Parathyroid adenoma (tissue), 2 donors: Measurements from ENCODE around the gene SSC4D.

Source experiments
- H2AFZ ChIP-seq: fragments of 300-600 bp; sonication (generic); one replicate; pipeline ENCODE4 v1.7.0; 2017; ENCODE audit warnings: antibody characterized with exemption, mild to moderate bottlenecking
- H3K27ac ChIP-seq: fragments of 300-600 bp; sonication (generic); one replicate; pipeline ENCODE4 v1.7.0; 2017
- H3K27me3 ChIP-seq: fragments of 300-600 bp; sonication (generic); one replicate; pipeline ENCODE4 v1.7.0; 2017; ENCODE audit warnings: low read length; ENCODE audit not compliant: control insufficient read depth, insufficient read depth
- H3K36me3 ChIP-seq: fragments of 300-600 bp; sonication (generic); one replicate; pipeline ENCODE4 v1.7.0; 2017; ENCODE audit warnings: low read length; ENCODE audit not compliant: control insufficient read depth, insufficient read depth
- H3K4me1 ChIP-seq: fragments of 300-600 bp; sonication (generic); one replicate; pipeline ENCODE4 v1.7.0; 2017; ENCODE audit warnings: control low read depth
- H3K4me2 ChIP-seq: fragments of 300-600 bp; sonication (generic); one replicate; pipeline ENCODE4 v1.7.0; 2017; ENCODE audit warnings: low read length
- H3K4me3 ChIP-seq: fragments of 300-600 bp; sonication (generic); one replicate; pipeline ENCODE4 v1.7.0; 2017; ENCODE audit warnings: low read depth, low read length
- H3K79me2 ChIP-seq: fragments of 300-600 bp; sonication (generic); one replicate; pipeline ENCODE4 v1.7.0; 2017; ENCODE audit warnings: control low read depth
- H3K9ac ChIP-seq: fragments of 300-600 bp; sonication (generic); one replicate; pipeline ENCODE4 v1.7.0; 2017; ENCODE audit warnings: mild to moderate bottlenecking
- H3K9me3 ChIP-seq: fragments of 300-600 bp; sonication (generic); one replicate; pipeline ENCODE4 v1.7.0; 2017; ENCODE audit warnings: low read length; ENCODE audit not compliant: control insufficient read depth
- CTCF ChIP-seq: fragments of 300-600 bp; sonication (generic); IDR thresholded peaks from one replicate; pipeline ENCODE4 v1.7.0; 2017; ENCODE audit warnings: antibody characterized with exemption, mild to moderate bottlenecking
- donor health status: primary hyperparathyroidism.

The SSC4D gene

GRCh38 chr7:76359111-76359977, 50.2 kb downstream of the SSC4D start:
- peak overlapping the region; percentile 74 for H3K9ac ChIP-seq
- peak overlapping the region; percentile 90 for H2AFZ ChIP-seq
- no peaks in the 10 kb centered on the region for H3K36me3 ChIP-seq
- peak overlapping the region; percentile 82 for H3K4me3 ChIP-seq
- no peaks in the 10 kb centered on the region for H3K27me3 ChIP-seq
- H3K79me2 ChIP-seq = peaks cover 21% of the 10 kb centered on the region
- no peaks in the 10 kb centered on the region for H3K9me3 ChIP-seq
- peak; percentile 88 for TF ChIP-seq CTCF
- H3K4me1 ChIP-seq = no peaks in the 10 kb centered on the region
- H3K27ac ChIP-seq = peak overlapping the region; percentile 97
- H3K4me2 ChIP-seq = peak overlapping the region; percentile 74

GRCh38 chr7:76358481-76359110, 50.9 kb downstream of the SSC4D start, which contains the start of gene YWHAG:
Gene YWHAG, minus strand, starts transcription at chr7:76358991. Its CDS starts 183 bp downstream, at chr7:76358808.
- no peaks in the 10 kb centered on the region for H3K9me3 ChIP-seq
- peak within 1 kb of the TSS; percentile 90 for H3K9ac ChIP-seq
- peak within 1 kb of the TSS; percentile 74 for H3K4me2 ChIP-seq
- H2AFZ ChIP-seq = peak within 1 kb of the TSS; percentile 90
- TF ChIP-seq CTCF = no peak
- no peaks in the 10 kb centered on the region for H3K4me1 ChIP-seq
- H3K4me3 ChIP-seq = peak within 1 kb of the TSS; percentile 82
- no peaks in the 10 kb centered on the region for H3K36me3 ChIP-seq
- peak within 1 kb of the TSS; percentile 97 for H3K27ac ChIP-seq
- no peaks in the 10 kb centered on the region for H3K27me3 ChIP-seq
- H3K79me2 ChIP-seq = peaks cover 29% of the 10 kb centered on the region

GRCh38 chr7:76358011-76358480, 51.5 kb downstream of the SSC4D start:
- H3K4me2 ChIP-seq = peak overlapping the region; percentile 74
- H3K4me1 ChIP-seq = no peaks in the 10 kb centered on the region
- H3K27ac ChIP-seq = peak overlapping the region; percentile 97
- H3K9me3 ChIP-seq = no peaks in the 10 kb centered on the region
- H2AFZ ChIP-seq = peak overlapping the region; percentile 90
- no peaks in the 10 kb centered on the region for H3K27me3 ChIP-seq
- peak overlapping the region; percentile 90 for H3K9ac ChIP-seq
- H3K79me2 ChIP-seq = peaks cover 34% of the 10 kb centered on the region
- TF ChIP-seq CTCF = no peak
- peak overlapping the region; percentile 82 for H3K4me3 ChIP-seq
- no peaks in the 10 kb centered on the region for H3K36me3 ChIP-seq

GRCh38 chr7:76357475-76358010, 52.0 kb downstream of the SSC4D start:
- H3K9ac ChIP-seq = peak overlapping the region; percentile 13
- no peaks in the 10 kb centered on the region for H3K9me3 ChIP-seq
- peak overlapping the region; percentile 97 for H3K27ac ChIP-seq
- H3K4me3 ChIP-seq = peak overlapping the region; percentile 82
- H3K4me1 ChIP-seq = no peaks in the 10 kb centered on the region
- TF ChIP-seq CTCF = no peak
- H3K36me3 ChIP-seq = no peaks in the 10 kb centered on the region
- peak overlapping the region; percentile 7 for H2AFZ ChIP-seq
- peak overlapping the region; percentile 74 for H3K4me2 ChIP-seq
- H3K79me2 ChIP-seq = peaks cover 39% of the 10 kb centered on the region
- H3K27me3 ChIP-seq = no peaks in the 10 kb centered on the region
